K562 treated with DMSO at 1 percent for 12 hours (cell line): ENCODE measurements around the gene AGAP3. TPM values are rescaled to one million over a fixed set of nuclear protein-coding genes. Genes with fewer than 3 reads are reported as not detected.

Experiments used
- total RNA-seq: library from RNA; unstranded; fragments of 300-600 nt; gene quantifications from 2 replicates; pipeline ENCODE4 v1.2.3, GENCODE V29; 2022; ENCODE audit not compliant: insufficient read depth

Gene AGAP3
- 73.3 and 103 TPM in 2 replicates for total RNA-seq

DNA sequence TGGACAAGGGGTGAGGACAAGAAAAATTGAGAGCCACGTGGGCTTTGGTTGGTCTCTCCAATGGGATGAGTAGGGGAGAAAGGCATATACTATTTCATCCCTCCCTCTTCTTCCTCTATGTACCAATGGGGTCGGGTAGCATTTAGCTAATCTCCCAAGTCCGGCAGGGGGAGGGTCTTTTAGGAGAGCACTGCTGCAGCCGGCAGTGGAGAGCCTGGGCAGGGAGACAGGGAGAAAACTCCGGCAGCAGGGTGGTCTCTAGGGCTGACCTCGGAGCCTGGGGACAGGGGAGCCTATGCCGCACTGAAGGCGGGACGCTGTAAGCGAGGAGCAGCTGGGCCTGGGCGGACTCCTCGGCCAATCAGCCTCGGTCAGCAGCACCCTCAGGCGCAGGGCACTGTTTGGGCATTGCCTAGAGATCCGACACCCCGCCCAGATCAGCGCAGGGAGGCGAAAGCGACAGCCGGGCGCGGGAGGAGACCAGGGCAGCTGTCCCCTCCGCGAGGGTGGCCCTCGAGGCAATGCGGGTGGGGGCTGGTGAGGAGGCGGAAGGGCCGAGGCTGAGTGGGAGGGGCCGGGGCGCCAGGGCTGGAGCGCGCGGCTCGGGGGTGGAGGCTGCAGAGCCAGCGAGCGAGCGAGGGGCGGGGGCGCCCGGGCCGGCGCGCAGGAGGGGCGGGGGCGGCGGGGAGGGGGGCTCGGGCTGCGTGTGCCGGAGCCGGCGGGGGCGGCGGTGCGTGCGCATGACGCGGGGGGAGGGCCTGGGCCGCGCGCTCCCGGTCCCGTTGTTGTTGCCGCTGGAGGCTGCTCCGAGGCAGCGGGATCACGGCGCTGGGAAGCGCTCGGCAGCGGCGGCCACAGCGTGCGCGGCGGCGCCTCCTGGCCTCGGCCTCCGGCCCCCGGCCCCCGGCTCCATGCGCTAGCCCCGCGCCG is at the start of gene AGAP3:
Gene AGAP3, plus strand, starts transcription at position 785 of the 930 bp plus-strand sequence. CDS start 267 bp downstream, outside the sequence.

DNA sequence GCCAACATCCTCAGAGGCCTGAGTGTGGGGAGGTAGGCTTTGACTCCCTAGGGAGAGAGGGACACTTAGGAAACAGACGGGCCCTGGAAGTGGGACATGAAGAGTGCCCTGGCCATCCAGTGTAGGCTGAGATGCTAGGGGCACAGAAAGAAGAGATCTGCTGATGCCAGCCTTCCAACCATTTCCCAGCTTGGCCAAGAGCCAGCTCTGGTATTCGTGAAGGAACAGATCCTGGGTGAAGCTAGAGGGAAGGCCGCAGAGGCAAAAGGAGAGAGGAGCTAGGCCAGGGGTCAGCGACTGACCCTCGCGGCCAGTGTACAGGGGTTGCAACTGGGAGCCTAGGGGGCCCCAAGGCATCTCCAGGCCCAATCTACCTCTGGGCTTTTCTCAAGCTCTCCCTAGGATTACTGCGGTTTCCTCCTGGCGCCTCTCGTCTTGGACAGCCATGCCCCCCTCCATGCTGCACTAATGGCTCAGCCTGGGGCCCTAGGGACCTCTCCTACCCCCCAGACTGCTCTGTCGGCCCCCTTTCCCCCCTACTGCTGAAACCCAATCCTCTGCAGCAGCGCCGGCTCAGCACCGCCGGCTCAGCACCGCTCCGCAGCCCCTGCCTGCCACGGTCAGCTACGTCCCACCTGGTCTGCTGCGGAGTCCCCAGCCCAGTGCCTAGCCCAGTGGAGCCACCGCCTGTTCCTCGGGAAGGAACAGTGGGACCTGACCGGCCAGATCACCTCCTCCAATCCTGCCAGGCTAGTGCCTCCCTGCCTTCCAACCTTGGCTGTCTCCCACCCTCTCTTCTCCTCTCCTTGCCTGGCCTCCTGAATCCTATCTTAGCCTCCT is 38.1 kb upstream of the AGAP3 start, which contains the start of gene ASIC3:
Gene ASIC3, plus strand, starts transcription at position 556 of the 840 bp plus-strand sequence. CDS start 355 bp downstream, outside the sequence.

DNA sequence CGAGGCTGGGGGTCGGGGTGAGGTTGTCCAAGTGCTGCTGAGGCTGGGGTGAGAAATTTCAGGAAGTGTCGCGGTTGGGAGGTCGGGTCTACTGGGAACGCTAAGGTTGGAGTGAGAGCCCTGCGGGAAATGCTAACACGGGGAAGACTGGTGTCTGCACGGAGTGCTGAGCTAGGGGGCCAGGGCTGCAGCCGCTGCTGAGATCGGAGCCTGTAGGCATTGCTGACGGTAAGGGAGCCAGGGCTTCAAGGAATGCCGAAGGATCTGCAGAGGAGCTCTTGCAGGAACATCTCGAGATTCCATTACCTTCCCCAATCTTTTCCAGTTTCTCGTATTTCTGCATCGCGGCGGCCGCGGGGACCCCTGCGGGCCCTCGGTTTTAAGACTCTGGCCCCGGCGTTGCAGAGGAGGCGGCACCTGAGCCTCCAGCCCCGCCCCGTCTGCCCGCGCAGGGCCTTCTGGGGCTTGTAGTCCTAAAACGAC is 28.7 kb upstream of the AGAP3 start, which contains the start of gene CDK5:
Gene CDK5, minus strand, starts transcription at position 392 of the 483 bp plus-strand sequence. Its CDS starts 49 bp downstream, at position 343.

DNA sequence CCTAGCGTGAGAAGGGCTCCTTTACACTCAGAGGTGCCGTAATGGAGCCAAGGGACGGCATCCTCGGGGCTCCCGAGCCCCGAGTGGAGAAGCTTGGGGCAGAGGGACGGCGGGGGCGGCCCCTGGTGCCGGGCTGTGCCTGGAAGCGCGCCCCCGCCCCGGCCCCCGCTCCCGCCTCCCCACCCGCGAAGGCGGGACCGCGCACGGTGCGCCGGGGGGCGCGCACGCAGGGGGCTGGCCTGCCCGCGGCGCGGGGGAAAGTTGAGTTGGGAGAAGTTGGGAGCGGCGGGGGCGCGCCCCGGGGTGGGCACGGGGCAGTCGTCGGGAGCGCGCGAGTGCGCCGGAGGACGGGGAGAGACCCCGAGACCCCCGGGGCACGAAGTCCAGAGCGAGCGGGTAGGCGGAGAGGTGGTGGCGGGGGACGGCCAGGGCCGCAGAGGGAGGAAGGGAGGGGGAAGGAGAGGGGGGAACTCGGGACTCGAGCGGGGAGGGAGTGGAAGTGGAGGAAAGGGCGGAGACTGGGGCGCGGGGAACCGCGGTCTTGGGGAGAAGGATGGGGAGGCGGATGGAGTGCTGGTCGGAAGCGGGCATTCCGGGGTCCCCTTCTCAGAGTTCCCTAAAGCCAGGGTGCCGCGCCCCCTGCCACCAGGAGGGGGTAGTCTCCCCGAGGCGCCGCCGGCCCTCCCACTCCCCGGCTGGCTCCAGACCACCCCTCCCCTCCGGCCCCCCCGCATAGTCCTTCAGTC is 26.7 kb upstream of the AGAP3 start, which contains the start of gene SLC4A2:
Gene SLC4A2, plus strand, starts transcription at position 223 of the 746 bp plus-strand sequence. CDS start 2,399 bp downstream, outside the sequence.

DNA sequence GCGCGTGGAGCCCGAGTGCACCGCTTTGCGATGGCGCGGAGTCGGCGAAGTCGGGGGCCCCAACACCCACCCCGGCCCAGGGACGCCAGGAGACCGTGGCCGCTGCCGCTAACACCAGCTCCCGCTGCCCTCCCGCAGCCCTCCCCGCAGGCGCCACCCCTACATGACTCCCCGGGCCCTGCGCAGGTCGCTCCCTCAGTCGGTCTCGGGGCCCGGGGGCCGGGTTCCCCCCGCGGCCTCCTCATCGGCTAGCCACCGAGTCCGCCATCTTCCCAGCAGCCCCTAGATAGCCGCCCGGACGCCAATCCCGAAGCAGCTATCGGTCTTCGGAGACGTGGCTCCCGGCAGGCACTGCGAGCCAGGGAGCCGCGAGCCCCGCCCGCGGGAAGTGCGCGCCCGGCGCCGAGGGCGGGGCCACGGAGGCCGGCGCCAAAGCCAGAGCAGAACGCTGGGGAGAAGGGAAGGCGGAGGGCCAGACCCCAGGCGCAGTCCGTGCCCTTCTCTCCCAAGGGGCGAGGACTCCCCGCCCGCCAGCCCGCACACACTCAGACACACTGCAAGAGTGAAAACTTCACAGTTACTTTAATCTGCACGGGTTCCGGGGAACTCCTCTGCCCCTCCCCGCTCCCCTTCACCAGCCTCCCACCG is 5.6 kb upstream of the AGAP3 start, which contains the start of gene FASTK:
Gene FASTK, minus strand, starts transcription at position 288 of the 648 bp plus-strand sequence. Its CDS starts 43 bp downstream, at position 245.

DNA sequence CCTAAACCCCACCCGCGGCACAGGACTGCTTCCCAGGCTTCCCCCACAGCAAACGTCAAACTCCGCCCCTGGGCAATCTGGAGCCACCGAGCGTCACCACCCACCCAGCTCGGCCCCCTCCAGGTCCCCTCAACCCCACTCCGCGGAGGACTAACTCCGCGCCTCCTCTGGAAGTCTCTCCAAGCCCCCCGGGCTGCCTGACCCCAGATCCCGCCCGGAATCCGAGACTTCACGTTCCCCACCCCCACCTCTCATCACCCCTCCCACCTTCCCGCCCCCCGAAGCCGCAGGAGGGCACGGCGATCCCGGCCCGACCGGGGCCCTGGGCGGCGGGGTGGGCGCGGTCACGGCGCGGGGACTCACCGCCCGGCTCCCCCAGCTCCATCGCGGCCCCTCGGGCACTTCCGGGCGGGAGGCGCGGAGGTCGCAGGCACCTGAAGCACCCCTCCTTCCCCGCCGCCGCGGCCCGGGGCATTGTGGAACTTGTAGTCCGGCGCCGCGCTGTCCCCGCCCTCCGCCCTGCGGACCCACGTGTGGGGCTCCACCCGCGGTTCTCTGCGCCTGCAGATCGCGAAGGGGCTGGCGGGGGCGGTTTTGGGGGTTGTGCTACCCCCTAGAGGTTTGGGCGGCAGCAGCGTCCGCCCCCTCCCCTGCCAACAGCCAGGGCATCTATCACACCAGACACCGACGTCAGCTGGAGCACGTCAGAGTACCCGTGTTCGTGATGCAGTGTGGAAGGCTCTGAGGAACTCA is 3.0 kb upstream of the AGAP3 start, which contains the start of gene TMUB1:
Gene TMUB1, minus strand, starts transcription at position 423 of the 753 bp plus-strand sequence. CDS start 930 bp downstream, outside the sequence.

DNA sequence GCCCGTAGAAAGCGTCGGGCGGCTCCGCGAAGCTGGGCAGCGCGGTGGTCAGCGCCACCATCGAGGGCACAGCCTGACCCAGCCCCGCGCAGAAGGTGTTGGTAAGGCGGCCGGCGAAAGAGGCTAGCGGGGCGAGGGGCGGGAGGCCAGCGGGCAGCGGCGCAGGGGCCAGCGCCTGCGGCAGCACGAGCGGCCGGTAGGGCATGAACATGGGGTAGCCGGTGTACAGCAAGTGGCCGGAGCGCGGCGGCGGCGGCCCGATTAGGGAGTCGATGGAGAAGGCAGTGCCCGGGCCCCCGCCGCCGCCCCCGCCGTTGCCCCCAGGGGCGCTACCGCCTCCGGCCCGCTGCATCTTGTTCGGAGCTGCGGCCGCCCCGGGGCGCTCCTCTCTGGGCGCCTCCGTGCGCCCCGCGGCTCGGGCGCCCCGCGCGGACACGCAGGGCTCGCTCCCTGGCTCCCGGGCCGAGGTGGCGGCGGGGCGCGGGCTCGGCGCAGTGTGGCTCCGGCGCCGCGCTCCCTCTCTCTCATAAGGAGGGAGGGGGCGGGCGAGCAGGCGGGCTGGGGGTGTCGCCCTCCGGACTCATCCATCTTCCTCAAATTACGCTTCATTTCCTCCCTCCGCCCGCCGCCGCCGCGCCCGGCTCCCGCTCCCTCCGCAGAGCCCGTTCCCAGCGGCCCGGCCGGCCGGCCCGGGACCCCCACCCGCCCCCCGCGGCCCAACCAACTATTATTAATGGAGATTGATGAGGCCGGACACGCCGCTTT is 81.1 kb downstream of the AGAP3 start, which contains the start of gene GBX1:
Gene GBX1, minus strand, starts transcription at position 498 of the 765 bp plus-strand sequence. Its CDS starts 146 bp downstream, at position 352.

DNA sequence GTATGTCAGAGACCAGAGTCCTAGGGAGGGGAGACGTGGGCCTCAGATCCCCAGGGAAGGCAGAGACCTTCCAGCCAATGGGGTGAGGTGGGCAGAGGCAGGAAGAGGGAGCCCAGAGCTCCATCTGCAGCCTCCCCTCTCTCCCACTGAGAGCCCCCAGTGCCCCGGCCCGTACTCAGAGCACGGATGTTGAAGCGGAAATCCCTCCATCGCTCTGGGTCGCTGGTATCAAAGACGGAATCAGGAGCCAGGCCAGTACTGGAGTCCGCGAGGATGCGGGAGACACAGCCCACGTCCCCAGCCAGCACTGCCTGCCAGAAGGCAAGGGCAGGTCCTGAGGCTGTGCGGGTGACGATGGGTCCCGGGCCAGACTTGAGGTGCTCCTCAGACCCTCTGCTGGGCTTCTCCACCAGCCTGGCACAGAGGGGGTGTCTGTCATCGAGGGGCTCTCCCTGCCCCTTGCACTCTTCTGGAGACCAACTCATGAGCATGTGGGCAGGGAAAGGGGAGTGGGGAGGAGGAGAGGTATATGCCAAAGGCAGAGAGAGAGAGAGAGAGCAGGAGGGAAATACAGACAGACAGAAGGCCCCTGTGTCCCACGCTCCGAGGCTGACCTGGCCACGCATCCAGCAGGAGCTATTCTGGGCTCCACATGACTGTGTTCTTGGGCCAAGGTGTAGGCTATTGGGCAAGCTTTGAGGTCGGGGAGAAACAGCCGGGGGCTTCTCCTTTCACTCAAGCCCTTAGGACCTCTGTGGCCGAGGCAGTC is 100.5 kb downstream of the AGAP3 start, which contains the start of gene ASB10:
Gene ASB10, minus strand, starts transcription at position 611 of the 769 bp plus-strand sequence. Its CDS starts 120 bp downstream, at position 491.

Other genes starting within 250 kb of the AGAP3 start
- gene AOC1, start 234.0 kb upstream of the AGAP3 start, total RNA-seq = not detected in 2 replicates
- 76.1 and 114 TPM in 2 replicates for gene KCNH2, start 108.2 kb upstream of the AGAP3 start, total RNA-seq
- 40.1 and 40.4 TPM in 2 replicates for gene NOS3, start 95.5 kb upstream of the AGAP3 start, total RNA-seq
- gene ATG9B, start 62.0 kb upstream of the AGAP3 start, total RNA-seq = 5.7 TPM in 1 of 2 replicates, not detected in the other
- 25.8 and 40.2 TPM in 2 replicates for gene ABCB8, start 58.0 kb upstream of the AGAP3 start, total RNA-seq
- gene ASIC3, start 37.9 kb upstream of the AGAP3 start, total RNA-seq = 8.5 and 14.4 TPM in 2 replicates
- gene CDK5, start 28.6 kb upstream of the AGAP3 start, total RNA-seq = 40.9 and 43.0 TPM in 2 replicates
- 255 and 273 TPM in 2 replicates for gene SLC4A2, start 26.9 kb upstream of the AGAP3 start, total RNA-seq
- 127 and 144 TPM in 2 replicates for gene FASTK, start 5.7 kb upstream of the AGAP3 start, total RNA-seq
- 239 and 324 TPM in 2 replicates for gene TMUB1, start 3.0 kb upstream of the AGAP3 start, total RNA-seq
- gene GBX1, start 81.2 kb downstream of the AGAP3 start, total RNA-seq = not detected in 2 replicates
- not detected in 2 replicates for gene ASB10, start 100.8 kb downstream of the AGAP3 start, total RNA-seq
- gene H2BK1, start 124.0 kb downstream of the AGAP3 start, total RNA-seq = not detected in 2 replicates
- gene ABCF2, start 140.7 kb downstream of the AGAP3 start, total RNA-seq = 30.6 and 56.6 TPM in 2 replicates
- gene CHPF2, start 146.0 kb downstream of the AGAP3 start, total RNA-seq = 52.2 and 73.3 TPM in 2 replicates
- gene SMARCD3, start 162.2 kb downstream of the AGAP3 start, total RNA-seq = 2.6 and 8.6 TPM in 2 replicates